HepG2 (cell line): ENCODE data around the gene LDLRAD4. TPM values are rescaled to one million over a fixed set of nuclear protein-coding genes. Genes with fewer than 3 reads are reported as not detected.

Experiments
- AGO2 ChIP-seq: fragments of 200-400 bp; formaldehyde crosslinking; optimal IDR thresholded peaks from 2 replicates; pipeline ENCODE3; 2017; ENCODE audit warnings: mild to moderate bottlenecking, low read depth, low read length, moderate library complexity
- CAMTA2 ChIP-seq: sonication (generic); formaldehyde crosslinking; IDR thresholded peaks from 2 replicates; pipeline ENCODE4 v1.4.0; 2020; ENCODE audit warnings: mild to moderate bottlenecking, missing genetic modification reagents, borderline replicate concordance
- GFI1 ChIP-seq: sonication (generic); formaldehyde crosslinking; IDR thresholded peaks from 2 replicates; pipeline ENCODE4 v1.5.0; 2020; ENCODE audit warnings: missing genetic modification reagents, mild to moderate bottlenecking, borderline replicate concordance
- KLF9 ChIP-seq: IDR thresholded peaks from 2 replicates; pipeline ENCODE4 v1.6.1; 2016; ENCODE audit warnings: low read depth
- MBD4 ChIP-seq: IDR thresholded peaks from 2 replicates; pipeline ENCODE4 v1.6.1; 2012; ENCODE audit warnings: low read length, inconsistent platforms, borderline replicate concordance
- MED8 ChIP-seq: sonication (generic); formaldehyde crosslinking; IDR thresholded peaks from 2 replicates; pipeline ENCODE4 v1.8.1; 2023; ENCODE audit warnings: mild to moderate bottlenecking, missing genetic modification reagents; ENCODE audit not compliant: insufficient replicate concordance
- MTF2 ChIP-seq: sonication (generic); formaldehyde crosslinking; IDR thresholded peaks from 2 replicates; pipeline ENCODE4 v1.5.0; 2020; ENCODE audit warnings: missing genetic modification reagents, borderline replicate concordance
- SETDB1 ChIP-seq: sonication (generic); formaldehyde crosslinking; IDR thresholded peaks from 2 replicates; pipeline ENCODE4 v1.5.1; 2020; ENCODE audit warnings: missing genetic modification reagents, mild to moderate bottlenecking, borderline replicate concordance
- TOPORS ChIP-seq: sonication (generic); formaldehyde crosslinking; IDR thresholded peaks from 2 replicates; pipeline ENCODE4 v1.8.0; 2023; ENCODE audit warnings: mild to moderate bottlenecking, missing genetic modification reagents
- ZBTB7A ChIP-seq: sonication (generic); formaldehyde crosslinking; IDR thresholded peaks from 2 replicates; pipeline ENCODE4 v1.8.0; 2022; ENCODE audit warnings: mild to moderate bottlenecking, missing genetic modification reagents
- ZNF207 ChIP-seq: fragments of 450-650 bp; IDR thresholded peaks from 2 replicates; pipeline ENCODE4 v1.6.1; 2016; ENCODE audit warnings: antibody characterized with exemption, borderline replicate concordance
- ZNF484 ChIP-seq: sonication (generic); formaldehyde crosslinking; IDR thresholded peaks from 2 replicates; pipeline ENCODE4 v1.5.1; 2020; ENCODE audit warnings: mild to moderate bottlenecking, low read depth, missing genetic modification reagents, borderline replicate concordance
- ZNF558 ChIP-seq: sonication (generic); formaldehyde crosslinking; IDR thresholded peaks from 2 replicates; pipeline ENCODE4 v1.9.0; 2022; ENCODE audit warnings: mild to moderate bottlenecking, missing genetic modification reagents, borderline replicate concordance
- ZNF883 ChIP-seq: sonication (generic); formaldehyde crosslinking; IDR thresholded peaks from 2 replicates; pipeline ENCODE4 v1.5.1; 2020; ENCODE audit warnings: mild to moderate bottlenecking, missing genetic modification reagents; ENCODE audit errors: not compliant biosample characterization
- polyA plus RNA-seq, 8 experiments: library from polyadenylated mRNA; depleted of rRNA in 3 of 8; stranded (reverse) in 7 of 8; unstranded in 1 of 8; fragments of >200 nt; fragmentation: Illumina TruSeq in 4 of 8; extraction: Trizol in 4 of 8; gene quantifications; 2 replicates each; pipeline versions ENCODE4 v1.2.1 to v1.2.3, GENCODE V29; 2011 to 2016; ENCODE audit warnings: low read depth in 4 of 8, missing spikeins in 1 of 8, mixed read lengths in 1 of 8; ENCODE audit not compliant: insufficient read depth in 1 of 8
- total RNA-seq, 5 experiments: library from RNA; depleted of rRNA; stranded (reverse); fragments of >200 nt; fragmentation: Illumina TruSeq; extraction: Trizol; gene quantifications; 2 replicates each; pipeline ENCODE4 v1.2.3, GENCODE V29; 2016; ENCODE audit warnings: low read depth in 1 of 5
- TF ChIP-seq, protein P1 (sequence below): sonication (generic); formaldehyde crosslinking; IDR thresholded peaks from 2 replicates; pipeline ENCODE4 v1.5.0; 2020; ENCODE audit warnings: missing genetic modification reagents
- TF ChIP-seq, protein P2 (sequence below): sonication (generic); formaldehyde crosslinking; IDR thresholded peaks from 2 replicates; pipeline ENCODE4 v1.5.0; 2020; ENCODE audit warnings: mild to moderate bottlenecking, missing genetic modification reagents, moderate library complexity
- TF ChIP-seq, protein P3 (sequence below): sonication (generic); formaldehyde crosslinking; IDR thresholded peaks from 2 replicates; pipeline ENCODE4 v1.4.0; 2020; ENCODE audit warnings: missing genetic modification reagents, borderline replicate concordance
- TF ChIP-seq, protein P4 (sequence below): sonication (generic); formaldehyde crosslinking; IDR thresholded peaks from 2 replicates; pipeline ENCODE4 v1.8.0; 2022; ENCODE audit warnings: missing genetic modification reagents, mild to moderate bottlenecking, inconsistent platforms, borderline replicate concordance
- TF ChIP-seq, protein P5 (sequence below): sonication (generic); formaldehyde crosslinking; IDR thresholded peaks from 2 replicates; pipeline ENCODE4 v1.8.0; 2022; ENCODE audit warnings: missing genetic modification reagents, mild to moderate bottlenecking, moderate library complexity, borderline replicate concordance

The LDLRAD4 gene
- total and polyA plus RNA-seq, 2 of the 13 experiments (the other 11 are each of a cell fraction or from before 2014, with no cell fraction given) = 13.6 to 20.9 TPM

DNA sequence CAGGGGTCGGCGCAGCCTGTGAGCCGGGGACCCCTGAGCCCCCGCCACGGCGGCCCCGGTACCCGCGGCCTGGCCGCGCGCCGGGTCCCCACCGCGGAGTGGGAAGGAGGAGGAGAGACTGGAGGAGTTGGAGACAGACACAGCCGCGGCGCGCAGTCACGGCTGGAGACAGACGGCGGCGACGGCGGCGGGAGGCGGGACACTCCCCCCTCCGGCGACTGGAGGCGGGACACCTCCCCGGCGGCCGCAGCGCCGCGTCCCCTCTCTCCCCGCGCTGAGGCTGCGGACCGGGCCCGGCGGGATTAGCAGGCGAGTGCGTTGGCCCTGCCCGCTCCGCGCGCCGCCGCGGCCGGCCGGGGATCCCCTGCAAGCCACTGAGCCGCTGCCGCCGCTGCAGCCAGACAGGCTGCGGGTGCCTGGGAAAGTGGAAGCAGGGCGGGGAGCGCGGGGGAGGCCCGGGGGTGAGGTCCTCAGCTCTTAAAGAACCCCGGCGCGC lies 1.0 kb upstream of the LDLRAD4 start (continued):
- TF ChIP-seq, protein P1, sequence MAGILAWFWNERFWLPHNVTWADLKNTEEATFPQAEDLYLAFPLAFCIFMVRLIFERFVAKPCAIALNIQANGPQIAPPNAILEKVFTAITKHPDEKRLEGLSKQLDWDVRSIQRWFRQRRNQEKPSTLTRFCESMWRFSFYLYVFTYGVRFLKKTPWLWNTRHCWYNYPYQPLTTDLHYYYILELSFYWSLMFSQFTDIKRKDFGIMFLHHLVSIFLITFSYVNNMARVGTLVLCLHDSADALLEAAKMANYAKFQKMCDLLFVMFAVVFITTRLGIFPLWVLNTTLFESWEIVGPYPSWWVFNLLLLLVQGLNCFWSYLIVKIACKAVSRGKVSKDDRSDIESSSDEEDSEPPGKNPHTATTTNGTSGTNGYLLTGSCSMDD = no peak
- TF ChIP-seq ZNF207 = no peak
- TF ChIP-seq, protein P2, sequence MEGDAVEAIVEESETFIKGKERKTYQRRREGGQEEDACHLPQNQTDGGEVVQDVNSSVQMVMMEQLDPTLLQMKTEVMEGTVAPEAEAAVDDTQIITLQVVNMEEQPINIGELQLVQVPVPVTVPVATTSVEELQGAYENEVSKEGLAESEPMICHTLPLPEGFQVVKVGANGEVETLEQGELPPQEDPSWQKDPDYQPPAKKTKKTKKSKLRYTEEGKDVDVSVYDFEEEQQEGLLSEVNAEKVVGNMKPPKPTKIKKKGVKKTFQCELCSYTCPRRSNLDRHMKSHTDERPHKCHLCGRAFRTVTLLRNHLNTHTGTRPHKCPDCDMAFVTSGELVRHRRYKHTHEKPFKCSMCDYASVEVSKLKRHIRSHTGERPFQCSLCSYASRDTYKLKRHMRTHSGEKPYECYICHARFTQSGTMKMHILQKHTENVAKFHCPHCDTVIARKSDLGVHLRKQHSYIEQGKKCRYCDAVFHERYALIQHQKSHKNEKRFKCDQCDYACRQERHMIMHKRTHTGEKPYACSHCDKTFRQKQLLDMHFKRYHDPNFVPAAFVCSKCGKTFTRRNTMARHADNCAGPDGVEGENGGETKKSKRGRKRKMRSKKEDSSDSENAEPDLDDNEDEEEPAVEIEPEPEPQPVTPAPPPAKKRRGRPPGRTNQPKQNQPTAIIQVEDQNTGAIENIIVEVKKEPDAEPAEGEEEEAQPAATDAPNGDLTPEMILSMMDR (CRISPR knock-in tag) = no peak
- no peak for TF ChIP-seq MTF2 (CRISPR knock-in tag)
- TF ChIP-seq ZNF484 (CRISPR knock-in tag) = no peak
- no peak for TF ChIP-seq KLF9 (CRISPR knock-in tag)
- TF ChIP-seq ZNF558 (CRISPR knock-in tag) = no peak
- TF ChIP-seq, protein P3, sequence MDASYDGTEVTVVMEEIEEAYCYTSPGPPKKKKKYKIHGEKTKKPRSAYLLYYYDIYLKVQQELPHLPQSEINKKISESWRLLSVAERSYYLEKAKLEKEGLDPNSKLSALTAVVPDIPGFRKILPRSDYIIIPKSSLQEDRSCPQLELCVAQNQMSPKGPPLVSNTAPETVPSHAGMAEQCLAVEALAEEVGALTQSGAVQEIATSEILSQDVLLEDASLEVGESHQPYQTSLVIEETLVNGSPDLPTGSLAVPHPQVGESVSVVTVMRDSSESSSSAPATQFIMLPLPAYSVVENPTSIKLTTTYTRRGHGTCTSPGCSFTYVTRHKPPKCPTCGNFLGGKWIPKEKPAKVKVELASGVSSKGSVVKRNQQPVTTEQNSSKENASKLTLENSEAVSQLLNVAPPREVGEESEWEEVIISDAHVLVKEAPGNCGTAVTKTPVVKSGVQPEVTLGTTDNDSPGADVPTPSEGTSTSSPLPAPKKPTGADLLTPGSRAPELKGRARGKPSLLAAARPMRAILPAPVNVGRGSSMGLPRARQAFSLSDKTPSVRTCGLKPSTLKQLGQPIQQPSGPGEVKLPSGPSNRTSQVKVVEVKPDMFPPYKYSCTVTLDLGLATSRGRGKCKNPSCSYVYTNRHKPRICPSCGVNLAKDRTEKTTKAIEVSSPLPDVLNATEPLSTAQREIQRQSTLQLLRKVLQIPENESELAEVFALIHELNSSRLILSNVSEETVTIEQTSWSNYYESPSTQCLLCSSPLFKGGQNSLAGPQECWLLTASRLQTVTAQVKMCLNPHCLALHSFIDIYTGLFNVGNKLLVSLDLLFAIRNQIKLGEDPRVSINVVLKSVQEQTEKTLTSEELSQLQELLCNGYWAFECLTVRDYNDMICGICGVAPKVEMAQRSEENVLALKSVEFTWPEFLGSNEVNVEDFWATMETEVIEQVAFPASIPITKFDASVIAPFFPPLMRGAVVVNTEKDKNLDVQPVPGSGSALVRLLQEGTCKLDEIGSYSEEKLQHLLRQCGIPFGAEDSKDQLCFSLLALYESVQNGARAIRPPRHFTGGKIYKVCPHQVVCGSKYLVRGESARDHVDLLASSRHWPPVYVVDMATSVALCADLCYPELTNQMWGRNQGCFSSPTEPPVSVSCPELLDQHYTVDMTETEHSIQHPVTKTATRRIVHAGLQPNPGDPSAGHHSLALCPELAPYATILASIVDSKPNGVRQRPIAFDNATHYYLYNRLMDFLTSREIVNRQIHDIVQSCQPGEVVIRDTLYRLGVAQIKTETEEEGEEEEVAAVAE (CRISPR knock-in tag) = no peak
- no peak for TF ChIP-seq CAMTA2 (CRISPR knock-in tag)
- TF ChIP-seq, protein P4, sequence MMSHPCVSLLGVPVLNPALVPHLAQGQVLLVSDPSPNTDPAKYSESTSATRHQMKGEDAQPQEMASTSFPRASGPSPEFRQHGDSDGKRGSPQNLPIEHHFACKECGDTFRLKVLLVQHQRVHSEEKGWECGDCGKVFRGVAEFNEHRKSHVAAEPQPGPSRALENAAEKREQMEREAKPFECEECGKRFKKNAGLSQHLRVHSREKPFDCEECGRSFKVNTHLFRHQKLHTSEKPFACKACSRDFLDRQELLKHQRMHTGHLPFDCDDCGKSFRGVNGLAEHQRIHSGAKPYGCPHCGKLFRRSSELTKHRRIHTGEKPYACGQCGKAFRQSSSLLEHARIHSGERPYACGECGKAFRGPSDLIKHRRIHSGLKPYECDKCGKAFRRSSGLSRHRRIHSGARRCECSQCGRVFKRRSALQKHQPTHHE (CRISPR knock-in tag) = no peak
- no peak for TF ChIP-seq ZBTB7A (CRISPR knock-in tag)
- no peak for TF ChIP-seq GFI1 (CRISPR knock-in tag)
- TF ChIP-seq ZNF883 (CRISPR knock-in tag) = no peak
- no peak for TF ChIP-seq TOPORS
- no peak for TF ChIP-seq MBD4
- no peak for TF ChIP-seq MED8 (CRISPR knock-in tag)
- TF ChIP-seq AGO2 = peak; percentile 28
- TF ChIP-seq SETDB1 (CRISPR knock-in tag) = no peak
- TF ChIP-seq, protein P5, sequence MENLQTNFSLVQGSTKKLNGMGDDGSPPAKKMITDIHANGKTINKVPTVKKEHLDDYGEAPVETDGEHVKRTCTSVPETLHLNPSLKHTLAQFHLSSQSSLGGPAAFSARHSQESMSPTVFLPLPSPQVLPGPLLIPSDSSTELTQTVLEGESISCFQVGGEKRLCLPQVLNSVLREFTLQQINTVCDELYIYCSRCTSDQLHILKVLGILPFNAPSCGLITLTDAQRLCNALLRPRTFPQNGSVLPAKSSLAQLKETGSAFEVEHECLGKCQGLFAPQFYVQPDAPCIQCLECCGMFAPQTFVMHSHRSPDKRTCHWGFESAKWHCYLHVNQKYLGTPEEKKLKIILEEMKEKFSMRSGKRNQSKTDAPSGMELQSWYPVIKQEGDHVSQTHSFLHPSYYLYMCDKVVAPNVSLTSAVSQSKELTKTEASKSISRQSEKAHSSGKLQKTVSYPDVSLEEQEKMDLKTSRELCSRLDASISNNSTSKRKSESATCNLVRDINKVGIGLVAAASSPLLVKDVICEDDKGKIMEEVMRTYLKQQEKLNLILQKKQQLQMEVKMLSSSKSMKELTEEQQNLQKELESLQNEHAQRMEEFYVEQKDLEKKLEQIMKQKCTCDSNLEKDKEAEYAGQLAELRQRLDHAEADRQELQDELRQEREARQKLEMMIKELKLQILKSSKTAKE (CRISPR knock-in tag) = 0 out of 2 replicates have a peak, but pooled peaks have one; percentile 41
